Myocyte (in vitro differentiated cells): ENCODE data around the gene LPCAT2. TPM values are rescaled to one million over a fixed set of nuclear protein-coding genes. Genes with fewer than 3 reads are reported as not detected.
"Not testable (repeated sequence)": the region's sequence is repeated elsewhere in the genome, so short reads cannot be mapped to it uniquely, and the experiment has no call there.

Experiments used
- DNase-seq: peaks from one replicate; pipeline ENCODE4 v3.0.0-alpha.2; 2012; ENCODE audit warnings: low read depth
- total RNA-seq: library from RNA; depleted of rRNA; stranded (reverse); fragments of >200 nt; gene quantifications from 2 replicates; pipeline ENCODE4 v1.2.3, GENCODE V29; 2014

The LPCAT2 gene
- total RNA-seq, 1 donor from 2014 or later: 5.8 TPM

- DNase-seq: no peak
These were observed 79.9 kb downstream of the LPCAT2 start for GRCh38 chr16:55588799-55589198.

GRCh38 chr16:55592306-55592705, 83.4 kb downstream of the LPCAT2 start:
- no peak for DNase-seq

GRCh38 chr16:55597928-55598327, 89.1 kb downstream of the LPCAT2 start:
- no peak for DNase-seq

- DNase-seq: no peak
These were observed 97.0 kb downstream of the LPCAT2 start for GRCh38 chr16:55605754-55606336.

GRCh38 chr16:55613613-55614335, 104.9 kb downstream of the LPCAT2 start:
- DNase-seq: no peak

- no peak for DNase-seq
These were observed 106.2 kb downstream of the LPCAT2 start for GRCh38 chr16:55615071-55615470.

GRCh38 chr16:55615670-55616069, 106.8 kb downstream of the LPCAT2 start:
- not testable (repeated sequence) for DNase-seq

- DNase-seq: no peak
These were observed 112.9 kb downstream of the LPCAT2 start for GRCh38 chr16:55621771-55622170.

- DNase-seq: no peak
These were observed 113.4 kb downstream of the LPCAT2 start for GRCh38 chr16:55622272-55622671.

GRCh38 chr16:55622930-55623561, 114.2 kb downstream of the LPCAT2 start:
- no peak for DNase-seq

GRCh38 chr16:55623640-55624039, 114.8 kb downstream of the LPCAT2 start:
- DNase-seq: no peak

- no peak for DNase-seq
These were observed 115.8 kb downstream of the LPCAT2 start for GRCh38 chr16:55624696-55625095.

GRCh38 chr16:55625843-55626242, 117.0 kb downstream of the LPCAT2 start:
- no peak for DNase-seq

- no peak for DNase-seq
These were observed 119.6 kb downstream of the LPCAT2 start for GRCh38 chr16:55628306-55628968.

- DNase-seq: no peak
These were observed 121.9 kb downstream of the LPCAT2 start for GRCh38 chr16:55630774-55631173.

- no peak for DNase-seq
These were observed 123.4 kb downstream of the LPCAT2 start for GRCh38 chr16:55632259-55632658.

- no peak for DNase-seq
These were observed 125.3 kb downstream of the LPCAT2 start for GRCh38 chr16:55634193-55634592.

Other genes starting within 250 kb of the LPCAT2 start
- gene IRX6, start 184.9 kb upstream of the LPCAT2 start, total RNA-seq: 0.05 and 0.13 TPM in 2 replicates
- 191 and 204 TPM in 2 replicates for gene MMP2, start 29.9 kb upstream of the LPCAT2 start, total RNA-seq
- not detected in 2 replicates for gene CAPNS2, start 57.6 kb downstream of the LPCAT2 start, total RNA-seq
- gene SLC6A2, start 146.9 kb downstream of the LPCAT2 start, total RNA-seq: not detected in 2 replicates